ENCODE data around the gene ADRA2B.

DNA sequence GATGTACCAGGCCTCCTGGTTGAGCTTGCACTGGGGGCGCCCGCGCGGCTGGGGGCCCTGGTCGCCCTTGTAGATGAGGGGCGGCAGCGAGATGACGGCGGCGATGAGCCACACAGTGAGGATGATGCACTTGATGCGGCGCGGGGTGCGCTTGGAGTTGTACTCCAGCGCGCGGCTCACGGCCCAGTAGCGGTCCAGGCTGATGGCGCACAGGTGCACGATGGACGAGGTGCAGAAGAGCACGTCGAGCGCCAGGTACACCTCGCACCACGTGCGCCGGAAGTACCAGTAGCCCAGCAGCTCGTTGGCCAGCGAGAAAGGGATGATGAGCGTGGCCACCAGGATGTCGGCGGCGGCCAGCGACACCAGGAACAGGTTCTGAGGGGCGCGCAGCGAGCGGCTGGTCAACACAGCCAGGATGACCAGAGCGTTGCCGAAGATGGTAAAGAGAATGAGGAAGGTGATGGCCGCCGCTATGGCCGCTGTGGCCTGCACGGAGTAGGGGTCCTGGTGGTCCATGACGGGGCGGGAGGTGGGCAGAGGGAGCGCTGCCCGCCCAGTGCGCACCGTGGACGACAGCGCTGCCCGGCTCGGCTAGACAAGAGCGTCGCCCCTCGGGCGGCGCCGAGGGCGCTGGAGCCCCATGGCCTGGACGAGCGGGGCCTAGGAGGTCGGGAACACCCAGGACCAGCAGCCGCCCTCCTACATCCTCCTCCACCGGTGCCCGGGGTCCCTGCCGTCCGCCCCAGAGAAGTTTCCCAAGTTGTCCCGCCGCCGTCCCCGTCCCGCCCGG is 544 bp downstream of the ADRA2B start:
- TF ChIP-seq, protein P1, sequence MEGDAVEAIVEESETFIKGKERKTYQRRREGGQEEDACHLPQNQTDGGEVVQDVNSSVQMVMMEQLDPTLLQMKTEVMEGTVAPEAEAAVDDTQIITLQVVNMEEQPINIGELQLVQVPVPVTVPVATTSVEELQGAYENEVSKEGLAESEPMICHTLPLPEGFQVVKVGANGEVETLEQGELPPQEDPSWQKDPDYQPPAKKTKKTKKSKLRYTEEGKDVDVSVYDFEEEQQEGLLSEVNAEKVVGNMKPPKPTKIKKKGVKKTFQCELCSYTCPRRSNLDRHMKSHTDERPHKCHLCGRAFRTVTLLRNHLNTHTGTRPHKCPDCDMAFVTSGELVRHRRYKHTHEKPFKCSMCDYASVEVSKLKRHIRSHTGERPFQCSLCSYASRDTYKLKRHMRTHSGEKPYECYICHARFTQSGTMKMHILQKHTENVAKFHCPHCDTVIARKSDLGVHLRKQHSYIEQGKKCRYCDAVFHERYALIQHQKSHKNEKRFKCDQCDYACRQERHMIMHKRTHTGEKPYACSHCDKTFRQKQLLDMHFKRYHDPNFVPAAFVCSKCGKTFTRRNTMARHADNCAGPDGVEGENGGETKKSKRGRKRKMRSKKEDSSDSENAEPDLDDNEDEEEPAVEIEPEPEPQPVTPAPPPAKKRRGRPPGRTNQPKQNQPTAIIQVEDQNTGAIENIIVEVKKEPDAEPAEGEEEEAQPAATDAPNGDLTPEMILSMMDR (conservative IDR thresholded peaks at IDR 0.05; ENCODE audit: low read depth, low read length), result no peak
- no peak for TF ChIP-seq EZH2 (IDR thresholded peaks at IDR 0.05; ENCODE audit: borderline replicate concordance, low read depth, low read length, poor library complexity, severe bottlenecking)
